DND-41 (cell line): ENCODE measurements around the gene KSR2.

Experiments
- ATAC-seq: fragments of 200-7000 bp; cut with Tn5 transposase; 3 replicates; pipeline ENCODE4 v1.9.1; 2021; ENCODE audit warnings: low read depth; ENCODE audit not compliant: insufficient read depth
- DNase-seq: peaks from one replicate; pipeline ENCODE4 v3.0.0-alpha.2; 2020
- H2AFZ ChIP-seq: 2 replicates; pipeline ENCODE4 v1.6.0; 2012; ENCODE audit warnings: low read depth, low read length
- H3K27ac ChIP-seq: 2 replicates; pipeline ENCODE4 v1.5.1; 2012; ENCODE audit warnings: low read length, inconsistent platforms
- H3K27me3 ChIP-seq: fragments of 200-600 bp; sonication (generic); 2 replicates; pipeline ENCODE4 v1.6.0; 2012; ENCODE audit warnings: low read length, mild to moderate bottlenecking, inconsistent platforms; ENCODE audit not compliant: insufficient read depth, poor library complexity
- H3K36me3 ChIP-seq: 2 replicates; pipeline ENCODE4 v1.5.1; 2012; ENCODE audit warnings: low read length, inconsistent platforms; ENCODE audit not compliant: insufficient read depth
- H3K4me1 ChIP-seq: 2 replicates; pipeline ENCODE4 v1.5.1; 2012; ENCODE audit warnings: mild to moderate bottlenecking, low read length; ENCODE audit not compliant: insufficient read depth
- H3K4me2 ChIP-seq: 2 replicates; pipeline ENCODE4 v1.6.0; 2012; ENCODE audit warnings: mild to moderate bottlenecking, moderate library complexity, low read length, inconsistent platforms; ENCODE audit not compliant: insufficient read depth
- H3K4me3 ChIP-seq, 2 experiments: fragments of 200-600 bp in 1 of 2; shearing (Covaris generic) in 1 of 2; 2 replicates each; pipeline ENCODE4 v1.5.1; 2012 to 2016; ENCODE audit warnings: inconsistent platforms in 2 of 2, low read length in 2 of 2, mild to moderate bottlenecking in 2 of 2, low read depth in 1 of 2, moderate library complexity in 1 of 2
- H3K79me2 ChIP-seq: 2 replicates; pipeline ENCODE4 v1.6.0; 2012; ENCODE audit warnings: low read length, inconsistent platforms; ENCODE audit not compliant: insufficient read depth
- H3K9ac ChIP-seq: 2 replicates; pipeline ENCODE4 v1.6.0; 2012; ENCODE audit warnings: low read depth, mild to moderate bottlenecking, inconsistent platforms, low read length, moderate library complexity
- H3K9me3 ChIP-seq: 2 replicates; pipeline ENCODE4 v1.5.1; 2012; ENCODE audit warnings: low read length, moderate library complexity, mild to moderate bottlenecking, inconsistent platforms; ENCODE audit not compliant: insufficient read depth, severe bottlenecking
- H4K20me1 ChIP-seq: 2 replicates; pipeline ENCODE4 v1.6.0; 2012; ENCODE audit warnings: low read length; ENCODE audit not compliant: insufficient read depth
- CTCF ChIP-seq: IDR thresholded peaks from 2 replicates; pipeline ENCODE4 v1.5.1; 2012; ENCODE audit warnings: borderline replicate concordance, low read length, moderate library complexity, mild to moderate bottlenecking; ENCODE audit not compliant: poor library complexity, severe bottlenecking; ENCODE audit errors: extremely low read depth
- EZH2 ChIP-seq: IDR thresholded peaks from 3 replicates; pipeline ENCODE4 v1.6.1; 2012; ENCODE audit warnings: borderline replicate concordance, low read depth, mild to moderate bottlenecking, moderate library complexity, low read length, inconsistent platforms; ENCODE audit not compliant: severe bottlenecking

Gene KSR2

GRCh38 chr12:117489671-117490070 is 479.1 kb downstream of the KSR2 start:
- no peaks in the 10 kb centered on the region for H3K9me3 ChIP-seq
- no peaks in the 10 kb centered on the region for H3K36me3 ChIP-seq
- no peak for TF ChIP-seq CTCF
- no peak for TF ChIP-seq EZH2
- DNase-seq: no peak
- no peak overlapping the region for H3K4me3 ChIP-seq
- no peak for ATAC-seq
- H3K4me2 ChIP-seq: no peak overlapping the region
- no peaks in the 10 kb centered on the region for H4K20me1 ChIP-seq
- H3K27me3 ChIP-seq: peaks cover 17% of the 10 kb centered on the region
- H3K4me1 ChIP-seq: no peaks in the 10 kb centered on the region
- H2AFZ ChIP-seq: no peak overlapping the region
- no peak overlapping the region for H3K9ac ChIP-seq
- no peaks in the 10 kb centered on the region for H3K79me2 ChIP-seq
- no peak overlapping the region for H3K27ac ChIP-seq

- H3K79me2 ChIP-seq: no peaks in the 10 kb centered on the region
- H3K36me3 ChIP-seq: no peaks in the 10 kb centered on the region
- no peaks in the 10 kb centered on the region for H3K9me3 ChIP-seq
- H3K4me1 ChIP-seq: no peaks in the 10 kb centered on the region
- ATAC-seq (no peak), DNase-seq (no peak)
- H2AFZ ChIP-seq: no peak overlapping the region
- H3K4me3 ChIP-seq: no peak overlapping the region
- H3K4me2 ChIP-seq: no peak overlapping the region
- H3K27me3 ChIP-seq: peaks cover 12% of the 10 kb centered on the region
- no peak overlapping the region for H3K27ac ChIP-seq
- TF ChIP-seq CTCF (no peak), EZH2 (no peak)
- no peaks in the 10 kb centered on the region for H4K20me1 ChIP-seq
- H3K9ac ChIP-seq: no peak overlapping the region
Observed at GRCh38 chr12:117486840-117487659, 481.7 kb downstream of the KSR2 start.

GRCh38 chr12:117485984-117486839 is 482.6 kb downstream of the KSR2 start:
- H3K79me2 ChIP-seq: no peaks in the 10 kb centered on the region
- H3K27ac ChIP-seq: no peak overlapping the region
- no peaks in the 10 kb centered on the region for H3K9me3 ChIP-seq
- TF ChIP-seq EZH2 (no peak), CTCF (no peak)
- H4K20me1 ChIP-seq: no peaks in the 10 kb centered on the region
- ATAC-seq (no peak), DNase-seq (no peak)
- H3K4me3 ChIP-seq: no peak overlapping the region
- H3K9ac ChIP-seq: no peak overlapping the region
- H3K27me3 ChIP-seq: peaks cover 9% of the 10 kb centered on the region
- H3K36me3 ChIP-seq: no peaks in the 10 kb centered on the region
- no peak overlapping the region for H2AFZ ChIP-seq
- no peak overlapping the region for H3K4me2 ChIP-seq
- no peaks in the 10 kb centered on the region for H3K4me1 ChIP-seq
